PC-9 (cell line): Measurements from ENCODE around the gene KRT34. TPM values are rescaled to one million over a fixed set of nuclear protein-coding genes. Genes with fewer than 3 reads are reported as not detected.

Experiments used
- BruUV-seq: library from RNA; stranded (reverse); fragments of 400-500 nt; replicated peaks from 2 replicates; lab custom pipeline; 2021; lab: Mats Ljungman, UMichigan
- CTCF ChIA-PET: fragments of 300-600 bp; sonication (Branson Sonifier 250); formaldehyde crosslinking; loops from one replicate; lab custom pipeline; 2022; ENCODE audit warnings: antibody characterized with exemption; lab: Charles Lee
- POLR2A ChIA-PET: fragments of 300-600 bp; sonication (Branson Sonifier 250); formaldehyde crosslinking; loops from one replicate; lab custom pipeline; 2022; ENCODE audit warnings: antibody characterized with exemption; ENCODE audit not compliant: unreplicated experiment; lab: Charles Lee
- DNase-seq, 2 experiments: peaks; one replicate each; pipeline versions ENCODE4 v3.0.0 to v3.0.0-alpha.2; 2015 to 2022; ENCODE audit warnings: mixed read lengths in 1 of 2
- H2AFZ ChIP-seq: fragments of 200-600 bp; sonication (generic); 2 replicates; pipeline ENCODE4 v1.8.1; 2017; ENCODE audit warnings: antibody characterized with exemption
- H3F3A ChIP-seq: fragments of 200-600 bp; sonication (generic); 2 replicates; pipeline ENCODE4 v1.8.1; 2017; ENCODE audit warnings: antibody characterized with exemption, mild to moderate bottlenecking, low read depth; ENCODE audit not compliant: insufficient read depth
- H3K27ac ChIP-seq: fragments of 200-600 bp; sonication (generic); 2 replicates; pipeline ENCODE4 v1.6.1; 2016; ENCODE audit warnings: mixed run types
- H3K27me3 ChIP-seq: fragments of 200-600 bp; sonication (generic); 2 replicates; pipeline ENCODE4 v1.6.1; 2016; ENCODE audit warnings: low read depth, mixed run types; ENCODE audit not compliant: insufficient read depth
- H3K36me3 ChIP-seq: fragments of 200-600 bp; sonication (generic); 2 replicates; pipeline ENCODE4 v1.6.1; 2016; ENCODE audit warnings: low read depth, mixed run types
- H3K4me1 ChIP-seq: fragments of 200-600 bp; sonication (generic); replicated peaks from 2 replicates; pipeline ENCODE4 v1.6.1; 2016; ENCODE audit warnings: mixed run types; ENCODE audit not compliant: insufficient read depth
- H3K4me2 ChIP-seq: fragments of 200-600 bp; sonication (generic); 2 replicates; pipeline ENCODE4 v1.6.1; 2017; ENCODE audit warnings: mixed run types
- H3K4me3 ChIP-seq: fragments of 200-600 bp; sonication (generic); 2 replicates; pipeline ENCODE4 v1.6.1; 2016; ENCODE audit warnings: mixed run types
- H3K79me2 ChIP-seq: fragments of 200-600 bp; sonication (generic); 2 replicates; pipeline ENCODE4 v1.6.1; 2017; ENCODE audit warnings: low read depth, mixed run types
- H3K9me2 ChIP-seq: fragments of 200-600 bp; sonication (generic); 2 replicates; pipeline ENCODE4 v1.8.1; 2017; ENCODE audit warnings: mild to moderate bottlenecking; ENCODE audit not compliant: insufficient read depth
- H3K9me3 ChIP-seq: fragments of 200-600 bp; sonication (generic); 2 replicates; pipeline ENCODE4 v1.8.1; 2016; ENCODE audit warnings: low read depth; ENCODE audit not compliant: insufficient read depth
- H4K20me1 ChIP-seq: fragments of 200-600 bp; sonication (generic); 2 replicates; pipeline ENCODE4 v1.8.1; 2017; ENCODE audit not compliant: insufficient read depth
- CTCF ChIP-seq: fragments of 200-600 bp; sonication (generic); conservative IDR thresholded peaks from 2 replicates; pipeline ENCODE4 v1.6.1; 2017; ENCODE audit warnings: mixed run types, antibody characterized with exemption, mild to moderate bottlenecking, moderate library complexity
- EZH2 ChIP-seq: fragments of 200-600 bp; sonication (generic); IDR thresholded peaks from 2 replicates; pipeline ENCODE4 v1.8.0; 2017; ENCODE audit warnings: antibody characterized with exemption, low read depth
- intact Hi-C: fragments of 100-400 bp; cut with micrococcal nuclease; formaldehyde crosslinking; loops from one replicate; pipeline ENCODE4 v1.10.0; 2022; ENCODE audit not compliant: unreplicated experiment
- total RNA-seq: library from RNA; stranded (reverse); gene quantifications from 2 replicates; pipeline ENCODE4 v1.2.3, GENCODE V29; 2021

KRT34 gene
- total RNA-seq, 1 experiment from 2014 or later: 1.4 TPM

DNA sequence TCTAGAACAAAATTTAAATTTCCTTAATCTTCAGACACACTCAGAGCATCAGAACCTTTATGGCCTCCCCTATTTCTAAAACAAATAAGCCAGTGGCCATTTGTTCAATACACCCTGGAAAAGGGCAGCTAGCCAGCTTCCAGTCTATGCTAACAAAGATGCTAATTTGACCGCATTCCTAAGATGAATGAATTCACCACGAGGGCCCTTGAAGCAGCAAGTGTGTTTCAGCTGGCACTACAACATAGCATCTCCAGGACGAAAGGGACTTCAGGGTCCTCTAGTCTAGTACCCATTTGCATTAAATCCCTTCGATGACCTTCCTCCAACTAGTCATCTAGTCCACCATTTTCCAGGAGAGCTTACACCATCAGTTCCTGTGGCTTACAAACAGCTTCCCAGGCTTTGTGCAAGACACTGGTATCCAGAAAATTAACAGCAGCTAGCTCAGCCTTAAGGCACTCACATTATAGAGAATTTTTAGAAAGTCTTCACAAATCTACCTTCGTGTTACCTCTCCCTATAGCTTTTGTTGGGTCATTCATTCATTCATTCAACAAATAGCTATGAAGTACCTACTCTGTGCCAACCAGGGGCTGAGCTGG lies 31.3 kb upstream of the KRT34 start:
- Histone ChIP-seq H3K27ac (no peak overlapping the region), H4K20me1 (no peaks in the 10 kb centered on the region), H3K27me3 (no peaks in the 10 kb centered on the region), H3K36me3 (no peaks in the 10 kb centered on the region), H3K4me3 (no peak overlapping the region), H3K79me2 (no peaks in the 10 kb centered on the region), H3K9me3 (no peaks in the 10 kb centered on the region), H2AFZ (no peak overlapping the region), H3K4me2 (no peak overlapping the region), H3K9me2 (no peaks in the 10 kb centered on the region), H3K4me1 (peaks cover 42% of the 10 kb centered on the region), H3F3A (peaks cover 28% of the 10 kb centered on the region)
- intact Hi-C loops: no loop called here
- TF ChIP-seq EZH2: no peak
- TF ChIP-seq CTCF: no peak
- ChIA-PET CTCF (no interaction called here), POLR2A (no interaction called here)
- BruUV-seq: no TSS peak
- no peak for DNase-seq

- Histone ChIP-seq H2AFZ (no peak overlapping the region), H3K4me2 (no peak overlapping the region)
- CTCF ChIA-PET: no interaction called here
Observed at GRCh38 chr17:41411072-41411840, 29.1 kb upstream of the KRT34 start.

GRCh38 chr17:41407226-41407625 lies 25.1 kb upstream of the KRT34 start:
- no peaks in the 10 kb centered on the region for H4K20me1 ChIP-seq
- no peak overlapping the region for H3K27ac ChIP-seq
- H3K27me3 ChIP-seq: no peaks in the 10 kb centered on the region
- BruUV-seq: no TSS peak
- H3K36me3 ChIP-seq: no peaks in the 10 kb centered on the region
- H3K9me2 ChIP-seq: no peaks in the 10 kb centered on the region
- DNase-seq: no peak
- H3K9me3 ChIP-seq: no peaks in the 10 kb centered on the region
- intact Hi-C loops: loop anchor here (2.0 to 5.0 kb wide), 2 partner anchors 142 to 605 kb away; no protein-coding TSS in a partner anchor
- ChIA-PET CTCF (interaction anchor here (1.3 kb wide), 1 partner anchor 142 kb away, joined by 3 read pairs; no protein-coding TSS in a partner anchor), POLR2A (no interaction called here)
- no peak for TF ChIP-seq CTCF
- no peak for TF ChIP-seq EZH2
- no peak overlapping the region for H3K4me3 ChIP-seq
- no peak overlapping the region for H3K4me2 ChIP-seq
- H3K4me1 ChIP-seq: peaks cover 45% of the 10 kb centered on the region
- peaks cover 34% of the 10 kb centered on the region for H3F3A ChIP-seq
- no peaks in the 10 kb centered on the region for H3K79me2 ChIP-seq
- no peak overlapping the region for H2AFZ ChIP-seq

More at GRCh38 chr17:41411072-41411840, 29.1 kb upstream of the KRT34 start:
- no peaks in the 10 kb centered on the region for H3K9me3 ChIP-seq
- intact Hi-C loops: no loop called here
- no peaks in the 10 kb centered on the region for H3K36me3 ChIP-seq
- H3K27me3 ChIP-seq: no peaks in the 10 kb centered on the region
- H4K20me1 ChIP-seq: no peaks in the 10 kb centered on the region
- BruUV-seq: no TSS peak
- no peak overlapping the region for H3K4me3 ChIP-seq
- H3K4me1 ChIP-seq: peaks cover 26% of the 10 kb centered on the region
- H3F3A ChIP-seq: peaks cover 9% of the 10 kb centered on the region; the same call in 1 of the 2 replicates
- no peak for DNase-seq
- POLR2A ChIA-PET: no interaction called here
- no peaks in the 10 kb centered on the region for H3K79me2 ChIP-seq
- H3K9me2 ChIP-seq: no peaks in the 10 kb centered on the region
- no peak overlapping the region for H3K27ac ChIP-seq
- TF ChIP-seq EZH2 (no peak), CTCF (no peak)
